Trophoblast cell (in vitro differentiated cells and primary cell): ENCODE data around the gene MCTP2.
A peak's percentile ranks its signal among the peaks of the same experiment; 100 is the strongest.

Source experiments
- DNase-seq, 2 donors: peaks; one replicate each; pipeline ENCODE4 v3.0.0-alpha.2; 2016
- H2AFZ ChIP-seq: 2 replicates; pipeline ENCODE4 v1.6.1; 2013; ENCODE audit warnings: low read length, moderate library complexity, mild to moderate bottlenecking; ENCODE audit not compliant: insufficient read depth, poor library complexity
- H2AK5ac ChIP-seq: 2 replicates; pipeline ENCODE4 v1.6.1; 2013; ENCODE audit warnings: mild to moderate bottlenecking, low read length
- H2BK120ac ChIP-seq: 2 replicates; pipeline ENCODE4 v1.6.1; 2013; ENCODE audit warnings: low read length, mild to moderate bottlenecking, moderate library complexity; ENCODE audit not compliant: insufficient read depth, poor library complexity
- H2BK12ac ChIP-seq: 2 replicates; pipeline ENCODE4 v1.6.1; 2013; ENCODE audit warnings: mild to moderate bottlenecking, low read length, moderate library complexity
- H2BK5ac ChIP-seq: 2 replicates; pipeline ENCODE4 v1.6.1; 2013; ENCODE audit warnings: low read length, low read depth, moderate library complexity, mild to moderate bottlenecking; ENCODE audit not compliant: poor library complexity
- H3K14ac ChIP-seq: 2 replicates; pipeline ENCODE4 v1.6.1; 2013; ENCODE audit warnings: mild to moderate bottlenecking, low read length
- H3K18ac ChIP-seq: 2 replicates; pipeline ENCODE4 v1.6.1; 2013; ENCODE audit warnings: mild to moderate bottlenecking, low read length
- H3K23ac ChIP-seq: 2 replicates; pipeline ENCODE4 v1.6.1; 2013; ENCODE audit warnings: low read length
- H3K27ac ChIP-seq: 2 replicates; pipeline ENCODE4 v1.5.1; 2013; ENCODE audit warnings: low read depth, mild to moderate bottlenecking, inconsistent platforms, low read length, moderate library complexity
- H3K27me3 ChIP-seq: 2 replicates; pipeline ENCODE4 v1.6.1; 2013; ENCODE audit warnings: inconsistent platforms, mild to moderate bottlenecking, low read length, moderate library complexity; ENCODE audit not compliant: insufficient read depth
- H3K36me3 ChIP-seq, 2 experiments: 1 replicate in 1 of 2; 2 replicates in 1 of 2; pipeline ENCODE4 v1.6.1; 2013; ENCODE audit warnings: low read length in 2 of 2, mild to moderate bottlenecking in 2 of 2, moderate library complexity in 1 of 2; ENCODE audit not compliant: insufficient read depth in 2 of 2, control insufficient read depth in 1 of 2
- H3K4ac ChIP-seq: 2 replicates; pipeline ENCODE4 v1.6.1; 2013; ENCODE audit warnings: low read depth, mild to moderate bottlenecking, low read length, moderate library complexity
- H3K4me1 ChIP-seq, 2 experiments: 1 replicate in 1 of 2; 2 replicates in 1 of 2; pipeline ENCODE4 v1.6.1; 2013; ENCODE audit warnings: low read length in 2 of 2, mild to moderate bottlenecking in 2 of 2, moderate library complexity in 1 of 2; ENCODE audit not compliant: insufficient read depth in 2 of 2, control insufficient read depth in 1 of 2
- H3K4me2 ChIP-seq: 2 replicates; pipeline ENCODE4 v1.6.1; 2013; ENCODE audit warnings: inconsistent platforms, mild to moderate bottlenecking, low read length, moderate library complexity
- H3K4me3 ChIP-seq: 2 replicates; pipeline ENCODE4 v1.5.1; 2013; ENCODE audit warnings: mild to moderate bottlenecking, low read depth, low read length, inconsistent platforms
- H3K79me1 ChIP-seq: one replicate; pipeline ENCODE4 v1.6.1; 2013; ENCODE audit warnings: low read length
- H3K79me2 ChIP-seq: 2 replicates; pipeline ENCODE4 v1.6.1; 2013; ENCODE audit warnings: low read length, mild to moderate bottlenecking; ENCODE audit not compliant: control insufficient read depth, insufficient read depth, poor library complexity
- H3K9ac ChIP-seq: 2 replicates; pipeline ENCODE4 v1.6.1; 2013; ENCODE audit warnings: mild to moderate bottlenecking, low read length
- H3K9me3 ChIP-seq: 2 replicates; pipeline ENCODE4 v1.6.1; 2013; ENCODE audit warnings: low read depth, mild to moderate bottlenecking, control low read depth, inconsistent platforms, low read length; ENCODE audit not compliant: insufficient read depth
- H4K12ac ChIP-seq: 2 replicates; pipeline ENCODE4 v1.6.1; 2013; ENCODE audit warnings: low read depth, mild to moderate bottlenecking, low read length, moderate library complexity
- H4K8ac ChIP-seq: 2 replicates; pipeline ENCODE4 v1.6.1; 2013; ENCODE audit warnings: low read depth, mild to moderate bottlenecking, low read length, moderate library complexity
- H4K91ac ChIP-seq: one replicate; pipeline ENCODE4 v1.6.1; 2013; ENCODE audit warnings: low read depth, mild to moderate bottlenecking, low read length, moderate library complexity
- WGBS: extraction: QIAGEN DNeasy Blood & Tissue Kit; methylation state at CpG from one replicate; pipeline ENCODE4 v1.1.7; 2013; ENCODE audit warnings: missing lambda C conversion rate; ENCODE audit not compliant: insufficient read length, insufficient coverage; ENCODE audit errors: extremely low coverage; 5-methylcytosine and 5-hydroxymethylcytosine counted together

Gene MCTP2

DNA sequence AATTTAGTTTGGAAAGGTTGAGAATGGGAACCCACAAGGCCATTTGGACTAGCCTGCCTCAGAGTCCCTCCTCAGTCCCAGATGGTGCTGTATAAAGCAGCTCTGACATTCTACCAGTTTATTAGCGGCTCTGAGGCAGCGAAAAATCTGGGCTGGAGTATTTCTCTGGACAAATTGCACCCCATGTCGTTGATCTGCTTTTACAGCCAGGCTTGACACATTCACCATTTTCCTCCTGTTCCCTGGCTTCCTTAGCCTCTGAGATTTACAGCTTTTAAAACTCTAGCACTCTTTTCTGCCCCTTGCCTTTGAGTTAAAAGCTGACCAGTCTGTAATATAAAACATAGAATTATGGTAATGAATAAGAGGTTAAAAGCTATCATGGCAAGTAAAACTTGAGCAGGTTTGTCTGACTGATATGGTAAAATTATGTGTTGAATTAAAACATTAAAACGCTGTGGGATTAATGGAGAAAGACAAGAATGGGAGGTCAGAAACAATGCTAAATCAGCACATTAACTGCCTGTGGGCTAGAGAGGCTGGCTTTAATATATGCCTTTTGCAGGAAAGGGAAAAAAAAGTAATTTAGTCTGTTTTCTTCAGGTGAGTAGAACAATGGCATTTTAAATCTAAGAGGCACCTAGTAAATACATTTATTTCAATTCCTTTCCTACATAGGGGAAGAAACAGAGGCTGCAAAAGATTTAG lies 131.2 kb downstream of the MCTP2 start:
- H2AK5ac ChIP-seq: no peak overlapping the region
- no peak overlapping the region for H4K8ac ChIP-seq
- no peak overlapping the region for H3K27ac ChIP-seq
- no peak overlapping the region for H3K4ac ChIP-seq
- no peak overlapping the region for H3K4me3 ChIP-seq
- no peak overlapping the region for H3K4me2 ChIP-seq
- H3K18ac ChIP-seq: no peak overlapping the region
- no CpG with 5 or more reads among the region's 4 CpGs for WGBS
- H3K23ac ChIP-seq: no peak overlapping the region
- no peak overlapping the region for H2BK120ac ChIP-seq
- H4K91ac ChIP-seq: no peak overlapping the region
- no peak overlapping the region for H2BK12ac ChIP-seq
- no peaks in the 10 kb centered on the region for H3K27me3 ChIP-seq
- no peak overlapping the region for H4K12ac ChIP-seq
- H2BK5ac ChIP-seq: no peak overlapping the region
- H3K79me2 ChIP-seq: no peaks in the 10 kb centered on the region
- no peak overlapping the region for H3K9ac ChIP-seq
- no peaks in the 10 kb centered on the region for H3K4me1 ChIP-seq
- H2AFZ ChIP-seq: no peak overlapping the region
- peaks cover 2% of the 10 kb centered on the region for H3K9me3 ChIP-seq
- H3K14ac ChIP-seq: no peak overlapping the region
- no peak for DNase-seq
- H3K79me1 ChIP-seq: no peaks in the 10 kb centered on the region
- no peaks in the 10 kb centered on the region for H3K36me3 ChIP-seq

DNA sequence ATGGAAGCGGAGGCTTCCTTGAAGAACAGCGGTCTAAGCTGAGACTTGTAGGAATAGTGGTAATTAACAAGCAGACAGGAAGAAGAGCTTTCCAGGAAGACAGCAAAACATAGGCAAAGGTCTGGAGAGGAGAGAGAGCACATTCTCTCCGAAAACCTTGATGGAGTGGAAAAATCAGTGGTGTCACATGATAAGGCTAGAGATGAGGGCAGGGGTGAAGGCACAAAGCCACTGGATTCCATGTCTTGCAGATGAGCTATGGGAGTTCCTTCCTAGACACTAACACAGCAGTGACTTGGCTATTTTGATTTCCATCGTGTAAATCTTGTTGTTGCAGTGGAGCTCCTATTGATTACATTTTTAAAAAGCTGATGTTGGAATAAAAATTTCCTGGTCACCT lies 132.0 kb downstream of the MCTP2 start:
- H3K4me1 ChIP-seq: no peaks in the 10 kb centered on the region
- H3K36me3 ChIP-seq: no peaks in the 10 kb centered on the region
- H3K4me3 ChIP-seq: no peak overlapping the region
- no peak overlapping the region for H3K14ac ChIP-seq
- H2BK5ac ChIP-seq: no peak overlapping the region
- no peak overlapping the region for H3K27ac ChIP-seq
- no peak overlapping the region for H2AFZ ChIP-seq
- H2AK5ac ChIP-seq: no peak overlapping the region
- H4K8ac ChIP-seq: no peak overlapping the region
- H3K9ac ChIP-seq: no peak overlapping the region
- no peak overlapping the region for H3K18ac ChIP-seq
- H3K79me1 ChIP-seq: no peaks in the 10 kb centered on the region
- H3K9me3 ChIP-seq: peaks cover 2% of the 10 kb centered on the region
- H3K79me2 ChIP-seq: no peaks in the 10 kb centered on the region
- no peak overlapping the region for H2BK12ac ChIP-seq
- H4K12ac ChIP-seq: no peak overlapping the region
- no CpG with 5 or more reads among the region's 4 CpGs for WGBS
- no peak overlapping the region for H4K91ac ChIP-seq
- H3K4me2 ChIP-seq: no peak overlapping the region
- no peaks in the 10 kb centered on the region for H3K27me3 ChIP-seq
- no peak overlapping the region for H3K23ac ChIP-seq
- no peak overlapping the region for H2BK120ac ChIP-seq
- H3K4ac ChIP-seq: no peak overlapping the region
- DNase-seq: peak in 1 of 2 donors; percentile 23

DNA sequence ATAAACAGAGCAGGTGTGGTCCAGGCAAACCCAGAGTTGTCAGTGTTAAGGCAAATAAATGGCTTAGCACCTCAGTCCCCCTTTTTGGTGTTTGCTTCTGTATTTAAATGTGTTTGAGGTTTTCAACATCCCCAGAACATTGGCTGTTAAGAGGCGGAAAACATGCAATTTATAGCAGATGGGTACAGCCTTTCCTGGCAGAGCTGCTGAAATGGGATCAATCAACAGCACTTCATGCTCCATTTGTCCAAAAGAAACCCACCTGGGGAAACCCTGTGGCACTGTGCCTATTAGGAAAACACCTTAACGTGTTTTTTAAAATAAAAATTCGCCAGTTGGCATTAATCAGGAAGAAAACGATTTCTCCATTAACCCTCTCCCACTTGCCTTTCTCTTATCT lies 135.4 kb downstream of the MCTP2 start:
- no peak overlapping the region for H2AFZ ChIP-seq
- H4K12ac ChIP-seq: no peak overlapping the region
- H3K27me3 ChIP-seq: no peaks in the 10 kb centered on the region
- no peaks in the 10 kb centered on the region for H3K79me2 ChIP-seq
- no peak overlapping the region for H3K14ac ChIP-seq
- DNase-seq: no peak
- no peak overlapping the region for H3K4ac ChIP-seq
- H3K4me1 ChIP-seq: no peaks in the 10 kb centered on the region
- H2BK5ac ChIP-seq: no peak overlapping the region
- no peak overlapping the region for H4K91ac ChIP-seq
- H3K79me1 ChIP-seq: no peaks in the 10 kb centered on the region
- H2BK12ac ChIP-seq: no peak overlapping the region
- no peak overlapping the region for H3K23ac ChIP-seq
- H3K4me2 ChIP-seq: no peak overlapping the region
- WGBS: no CpG with 5 or more reads among the region's 4 CpGs
- no peak overlapping the region for H4K8ac ChIP-seq
- H2BK120ac ChIP-seq: no peak overlapping the region
- H2AK5ac ChIP-seq: no peak overlapping the region
- no peak overlapping the region for H3K27ac ChIP-seq
- H3K36me3 ChIP-seq: no peaks in the 10 kb centered on the region
- no peak overlapping the region for H3K18ac ChIP-seq
- no peak overlapping the region for H3K4me3 ChIP-seq
- no peak overlapping the region for H3K9ac ChIP-seq
- no peaks in the 10 kb centered on the region for H3K9me3 ChIP-seq

DNA sequence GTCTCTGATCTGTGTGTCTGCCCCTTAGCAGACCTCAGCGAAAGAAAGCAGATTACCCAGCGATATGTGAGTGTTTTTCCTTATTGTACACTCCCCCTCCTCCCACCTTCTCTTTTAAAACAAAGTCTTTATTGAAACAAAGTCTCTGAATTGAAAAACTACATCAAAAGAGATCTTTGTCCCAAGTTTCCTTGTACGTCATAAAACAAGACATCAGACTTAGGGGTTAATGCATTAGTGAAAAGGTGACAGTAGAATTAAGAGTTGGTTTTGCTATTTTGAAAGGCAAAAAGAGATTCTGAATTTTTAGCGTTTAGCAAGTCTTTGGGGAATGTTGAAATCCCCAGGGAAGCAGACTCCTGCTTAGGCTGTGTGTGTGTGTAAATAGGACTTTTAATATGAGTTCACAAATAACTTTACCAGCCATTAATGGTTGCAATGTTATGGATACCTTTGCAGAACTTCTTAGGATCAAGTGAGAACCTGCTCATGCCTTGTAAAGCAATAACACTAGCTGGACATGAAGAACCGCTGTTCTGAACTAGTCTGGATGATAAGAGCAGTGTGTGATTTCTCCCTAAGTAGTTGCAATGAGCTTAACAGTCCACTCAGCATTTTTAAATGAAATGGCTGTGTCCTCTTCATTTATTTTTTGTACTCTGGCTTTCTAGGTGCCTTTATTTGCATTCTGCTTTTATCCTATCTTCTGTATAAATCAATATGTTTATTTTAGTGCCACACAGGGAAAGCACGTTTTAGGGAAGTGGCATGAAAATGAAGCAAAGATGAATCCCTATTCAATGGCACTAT lies 136.6 kb downstream of the MCTP2 start:
- DNase-seq: no peak
- no peaks in the 10 kb centered on the region for H3K79me1 ChIP-seq
- H3K14ac ChIP-seq: no peak overlapping the region
- no peak overlapping the region for H3K9ac ChIP-seq
- no peak overlapping the region for H4K12ac ChIP-seq
- no peak overlapping the region for H3K18ac ChIP-seq
- no peak overlapping the region for H4K91ac ChIP-seq
- no peak overlapping the region for H2BK5ac ChIP-seq
- WGBS: no CpG with 5 or more reads among the region's 6 CpGs
- no peaks in the 10 kb centered on the region for H3K9me3 ChIP-seq
- H3K27me3 ChIP-seq: no peaks in the 10 kb centered on the region
- H3K36me3 ChIP-seq: no peaks in the 10 kb centered on the region
- H2BK12ac ChIP-seq: no peak overlapping the region
- no peak overlapping the region for H2BK120ac ChIP-seq
- H3K4me3 ChIP-seq: no peak overlapping the region
- no peak overlapping the region for H3K23ac ChIP-seq
- no peak overlapping the region for H3K4ac ChIP-seq
- H3K4me2 ChIP-seq: no peak overlapping the region
- no peaks in the 10 kb centered on the region for H3K4me1 ChIP-seq
- H2AK5ac ChIP-seq: no peak overlapping the region
- no peak overlapping the region for H2AFZ ChIP-seq
- H4K8ac ChIP-seq: no peak overlapping the region
- no peak overlapping the region for H3K27ac ChIP-seq
- H3K79me2 ChIP-seq: no peaks in the 10 kb centered on the region
